GM18526 (cell line): ENCODE data around the gene VPS4A.

Experiments
- POLR2A ChIP-seq: IDR thresholded peaks from 3 replicates; pipeline ENCODE4 v1.6.1; 2011; ENCODE audit not compliant: insufficient read length; ENCODE audit errors: extremely low read depth

VPS4A gene

GRCh38 chr16:69367980-69368379 is 56.8 kb downstream of the VPS4A start:
- TF ChIP-seq POLR2A, result no peak

- no peak for TF ChIP-seq POLR2A
Measured at GRCh38 chr16:69368866-69369265, 57.7 kb downstream of the VPS4A start.

GRCh38 chr16:69371564-69371963 is 60.4 kb downstream of the VPS4A start:
- TF ChIP-seq POLR2A, result no peak

- no peak for TF ChIP-seq POLR2A
Measured at GRCh38 chr16:69373019-69373418, 61.9 kb downstream of the VPS4A start.
